Activated CD8-positive, alpha-beta T cell treated with anti-CD3 and anti-CD28 coated beads for 36 hours (primary cell): ENCODE measurements around the gene GAPT. TPM values are rescaled to one million over a fixed set of nuclear protein-coding genes. Genes with fewer than 3 reads are reported as not detected.

Source experiments
- ATAC-seq: fragments of 200-7000 bp; cut with Tn5 transposase; one replicate; pipeline ENCODE4 v1.10.0; 2021; ENCODE audit warnings: mild to moderate bottlenecking, moderate library complexity
- CTCF ChIA-PET: fragments of 350-600 bp; sonication (Branson Sonifier 250); formaldehyde crosslinking; loops from one replicate; lab custom pipeline; 2021; ENCODE audit warnings: antibody characterized with exemption; lab: Charles Lee
- POLR2A ChIA-PET: fragments of 350-600 bp; sonication (Branson Sonifier 250); formaldehyde crosslinking; loops from one replicate; lab custom pipeline; 2021; ENCODE audit warnings: antibody characterized with exemption; lab: Charles Lee
- DNase-seq: peaks from one replicate; pipeline ENCODE4 v3.0.0-alpha.2; 2020
- H3K27ac Mint-ChIP-seq: one replicate; pipeline ENCODE4 v1.8.0; 2021; ENCODE audit warnings: mild to moderate bottlenecking, mixed read lengths
- H3K27me3 Mint-ChIP-seq: one replicate; pipeline ENCODE4 v1.8.0; 2021; ENCODE audit warnings: mixed read lengths
- H3K36me3 Mint-ChIP-seq: one replicate; pipeline ENCODE4 v1.8.0; 2021; ENCODE audit warnings: low read depth, mixed read lengths
- H3K4me1 Mint-ChIP-seq: one replicate; pipeline ENCODE4 v1.8.0; 2021; ENCODE audit warnings: low read depth, mixed read lengths
- H3K4me3 Mint-ChIP-seq: one replicate; pipeline ENCODE4 v1.8.0; 2021; ENCODE audit warnings: mild to moderate bottlenecking, moderate library complexity, mixed read lengths
- H3K9me3 Mint-ChIP-seq: one replicate; pipeline ENCODE4 v1.8.0; 2021; ENCODE audit warnings: mixed read lengths
- CTCF ChIP-seq: fragments of 200-600 bp; IDR thresholded peaks from one replicate; pipeline ENCODE4 v1.8.0; 2022; ENCODE audit warnings: antibody characterized with exemption, mild to moderate bottlenecking
- intact Hi-C: fragments of 100-400 bp; cut with micrococcal nuclease; formaldehyde crosslinking; loops from one replicate; pipeline ENCODE4 v1.10.0; 2022
- total RNA-seq, 2 experiments: library from RNA; stranded (reverse); gene quantifications; one replicate each; pipeline ENCODE4 v1.2.3, GENCODE V29; 2021

The GAPT gene
- total RNA-seq, 2 experiments from 2014 or later, result not detected

- Mint-ChIP-seq H3K27me3 (no peaks in the 10 kb centered on the region), H3K36me3 (no peaks in the 10 kb centered on the region), H3K27ac (no peak overlapping the region), H3K9me3 (no peaks in the 10 kb centered on the region), H3K4me1 (no peaks in the 10 kb centered on the region), H3K4me3 (no peak overlapping the region)
- POLR2A ChIA-PET, result no interaction called here
- CTCF ChIA-PET, result no interaction called here
- intact Hi-C loops, result no loop called here
- DNase-seq (no peak), ATAC-seq (no peak)
- no peak for TF ChIP-seq CTCF
Observed at GRCh38 chr5:58481828-58482227, 9.4 kb upstream of the GAPT start.

GRCh38 chr5:58482536-58482935 lies 8.7 kb upstream of the GAPT start:
- no peak for ATAC-seq
- ChIA-PET POLR2A (no interaction called here), CTCF (no interaction called here)
- Mint-ChIP-seq H3K4me1 (no peaks in the 10 kb centered on the region), H3K9me3 (no peaks in the 10 kb centered on the region), H3K27ac (no peak overlapping the region), H3K4me3 (no peak overlapping the region), H3K36me3 (no peaks in the 10 kb centered on the region), H3K27me3 (no peaks in the 10 kb centered on the region)
- no peak for TF ChIP-seq CTCF
- DNase-seq, result no peak
- intact Hi-C loops, result no loop called here

- no peak for TF ChIP-seq CTCF
- ChIA-PET CTCF (no interaction called here), POLR2A (no interaction called here)
- H3K36me3 Mint-ChIP-seq, result no peaks in the 10 kb centered on the region
- H3K27me3 Mint-ChIP-seq, result peaks cover 2% of the 10 kb centered on the region
- intact Hi-C loops, result no loop called here
- no peak overlapping the region for H3K4me3 Mint-ChIP-seq
- DNase-seq (no peak), ATAC-seq (no peak)
- no peak overlapping the region for H3K27ac Mint-ChIP-seq
- no peaks in the 10 kb centered on the region for H3K9me3 Mint-ChIP-seq
- H3K4me1 Mint-ChIP-seq, result no peaks in the 10 kb centered on the region
Observed at GRCh38 chr5:58484505-58484904, 6.7 kb upstream of the GAPT start.

GRCh38 chr5:58486290-58486689 lies 4.9 kb upstream of the GAPT start:
- intact Hi-C loops, result no loop called here
- peaks cover 8% of the 10 kb centered on the region for H3K27me3 Mint-ChIP-seq
- no peaks in the 10 kb centered on the region for H3K36me3 Mint-ChIP-seq
- no peak for TF ChIP-seq CTCF
- H3K9me3 Mint-ChIP-seq, result no peaks in the 10 kb centered on the region
- CTCF ChIA-PET, result interaction anchor here (0.9 to 1.0 kb wide), 2 partner anchors 8 to 10 kb away, joined by 3 to 4 read pairs; no protein-coding TSS in a partner anchor
- H3K4me3 Mint-ChIP-seq, result no peak overlapping the region
- DNase-seq (no peak), ATAC-seq (no peak)
- H3K4me1 Mint-ChIP-seq, result peaks cover 2% of the 10 kb centered on the region
- POLR2A ChIA-PET, result interaction anchor here (1.2 kb wide), 1 partner anchor 246 kb away, joined by 3 read pairs; no protein-coding TSS in a partner anchor
- no peak overlapping the region for H3K27ac Mint-ChIP-seq

GRCh38 chr5:58490402-58491050 lies 709 bp upstream of the GAPT start:
- no peaks in the 10 kb centered on the region for H3K36me3 Mint-ChIP-seq
- H3K27ac Mint-ChIP-seq, result no peak overlapping the region
- no peak for TF ChIP-seq CTCF
- peaks cover 3% of the 10 kb centered on the region for H3K4me1 Mint-ChIP-seq
- no peaks in the 10 kb centered on the region for H3K9me3 Mint-ChIP-seq
- ChIA-PET POLR2A (no interaction called here), CTCF (no interaction called here)
- intact Hi-C loops, result loop anchor here (10.0 kb wide), 1 partner anchor 364 kb away; no protein-coding TSS in a partner anchor
- ATAC-seq (no peak), DNase-seq (no peak)
- H3K4me3 Mint-ChIP-seq, result no peak overlapping the region
- H3K27me3 Mint-ChIP-seq, result peaks cover 8% of the 10 kb centered on the region
